T-helper 1 cell (primary cell): ENCODE measurements around the gene CD300E.
"Not testable (repeated sequence)": the region's sequence is repeated elsewhere in the genome, so short reads cannot be mapped to it uniquely, and the experiment has no call there.

ENCODE experiments used
- DNase-seq, 5 donors: peaks; one replicate each; pipeline ENCODE4 v3.0.0-alpha.2; 2012 to 2020
- total RNA-seq, 4 donors: gene quantifications; one replicate each; lab custom pipeline; 2026; lab: John Stamatoyannopoulos, UW

CD300E gene, protein sequence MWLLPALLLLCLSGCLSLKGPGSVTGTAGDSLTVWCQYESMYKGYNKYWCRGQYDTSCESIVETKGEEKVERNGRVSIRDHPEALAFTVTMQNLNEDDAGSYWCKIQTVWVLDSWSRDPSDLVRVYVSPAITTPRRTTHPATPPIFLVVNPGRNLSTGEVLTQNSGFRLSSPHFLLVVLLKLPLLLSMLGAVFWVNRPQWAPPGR
- 0 to 0.15 (median 0.06) reads per million in 4 donors for total RNA-seq

- no peak for DNase-seq
Observed at GRCh38 chr17:74623693-74624093, at the start of gene CD300E. TSS of gene CD300E (minus strand) at chr17:74623738. CDS start at chr17:74623621, 117 bp downstream.

DNA sequence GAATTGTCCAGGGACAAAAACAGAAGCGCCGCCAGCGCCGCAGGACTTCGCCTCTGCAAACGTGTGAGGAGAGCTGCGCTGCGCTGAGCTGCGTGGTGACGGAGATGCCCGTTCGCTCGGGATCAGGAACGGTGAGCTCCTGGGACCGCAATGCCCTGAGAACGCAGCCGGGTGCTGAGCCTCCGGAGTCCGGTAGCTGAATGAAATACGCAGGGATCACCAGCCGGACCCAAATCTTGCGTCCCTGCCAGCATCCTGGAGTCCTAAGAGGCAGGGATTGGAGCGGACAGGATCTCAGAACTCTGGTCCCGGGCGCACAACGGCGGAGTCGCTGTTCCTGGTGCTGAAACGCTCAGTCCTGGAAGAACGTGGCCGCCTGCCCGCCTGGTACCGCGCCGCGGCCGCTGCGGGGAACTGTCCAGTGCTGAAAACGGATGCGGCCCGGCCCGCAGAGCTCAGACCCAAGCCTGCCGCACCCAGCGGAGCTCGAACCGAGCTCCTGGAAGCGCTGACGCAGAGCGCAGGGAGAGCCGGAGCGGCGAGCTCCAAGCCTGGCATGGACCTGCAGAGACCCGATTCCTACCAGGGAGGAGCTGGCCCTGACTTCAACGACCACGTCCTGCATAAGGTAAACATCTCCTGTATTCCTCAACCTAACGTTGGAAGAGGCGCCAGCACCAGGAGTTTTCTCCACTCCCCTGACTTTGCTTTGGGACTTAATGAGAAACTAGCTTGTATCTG is 47.7 kb upstream of the CD300E start:
- peak; percentile 52 to 75 (median 65) for DNase-seq

- no peak for DNase-seq
Observed at GRCh38 chr17:74670329-74670728, 46.8 kb upstream of the CD300E start.

GRCh38 chr17:74663561-74663960 is 40.0 kb upstream of the CD300E start:
- DNase-seq, result no peak

- no peak for DNase-seq
Observed at GRCh38 chr17:74659889-74660288, 36.4 kb upstream of the CD300E start.

- DNase-seq, result no peak
Observed at GRCh38 chr17:74658620-74659019, 35.1 kb upstream of the CD300E start.

DNA sequence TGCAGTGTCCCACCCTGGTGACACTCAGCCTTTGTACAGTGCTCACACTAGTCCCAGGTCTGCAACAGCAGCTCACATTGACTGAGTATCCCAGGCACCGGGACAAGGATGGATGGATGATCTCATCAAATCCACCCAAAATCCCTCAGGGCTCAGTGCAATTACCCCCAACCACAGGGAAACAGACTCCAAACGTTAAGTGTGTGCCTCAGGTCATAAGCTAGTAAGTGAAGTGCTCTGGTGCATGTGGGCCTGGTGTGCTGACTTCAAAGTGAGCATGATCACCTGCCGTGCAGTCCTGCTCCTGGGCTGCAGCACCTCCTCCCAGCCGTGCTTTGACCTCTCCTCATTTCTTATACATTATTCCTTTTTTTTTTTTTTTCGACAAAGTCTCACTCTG is 31.2 kb upstream of the CD300E start:
- no peak for DNase-seq

- DNase-seq, result no peak
Observed at GRCh38 chr17:74652020-74652419, 28.5 kb upstream of the CD300E start.

DNA sequence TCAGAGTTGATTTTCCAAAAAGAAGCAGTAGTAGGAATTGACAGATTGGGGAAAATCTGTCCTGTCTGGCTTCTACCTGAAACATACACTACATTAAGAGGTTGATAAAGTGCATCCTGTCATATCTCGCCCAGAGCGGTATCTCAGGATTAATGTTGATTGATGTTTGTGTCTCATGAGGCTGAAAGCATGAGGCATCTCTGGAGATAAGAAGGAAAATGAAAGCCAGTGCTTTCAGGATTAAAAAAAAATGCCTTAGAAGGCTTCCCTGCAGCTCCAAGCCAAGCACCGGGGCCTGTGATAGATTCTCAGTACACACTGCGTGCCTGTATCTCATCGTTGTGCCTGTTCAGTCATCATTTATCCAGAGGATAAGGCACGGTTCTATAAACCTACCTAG is 26.4 kb upstream of the CD300E start:
- no peak for DNase-seq

DNA sequence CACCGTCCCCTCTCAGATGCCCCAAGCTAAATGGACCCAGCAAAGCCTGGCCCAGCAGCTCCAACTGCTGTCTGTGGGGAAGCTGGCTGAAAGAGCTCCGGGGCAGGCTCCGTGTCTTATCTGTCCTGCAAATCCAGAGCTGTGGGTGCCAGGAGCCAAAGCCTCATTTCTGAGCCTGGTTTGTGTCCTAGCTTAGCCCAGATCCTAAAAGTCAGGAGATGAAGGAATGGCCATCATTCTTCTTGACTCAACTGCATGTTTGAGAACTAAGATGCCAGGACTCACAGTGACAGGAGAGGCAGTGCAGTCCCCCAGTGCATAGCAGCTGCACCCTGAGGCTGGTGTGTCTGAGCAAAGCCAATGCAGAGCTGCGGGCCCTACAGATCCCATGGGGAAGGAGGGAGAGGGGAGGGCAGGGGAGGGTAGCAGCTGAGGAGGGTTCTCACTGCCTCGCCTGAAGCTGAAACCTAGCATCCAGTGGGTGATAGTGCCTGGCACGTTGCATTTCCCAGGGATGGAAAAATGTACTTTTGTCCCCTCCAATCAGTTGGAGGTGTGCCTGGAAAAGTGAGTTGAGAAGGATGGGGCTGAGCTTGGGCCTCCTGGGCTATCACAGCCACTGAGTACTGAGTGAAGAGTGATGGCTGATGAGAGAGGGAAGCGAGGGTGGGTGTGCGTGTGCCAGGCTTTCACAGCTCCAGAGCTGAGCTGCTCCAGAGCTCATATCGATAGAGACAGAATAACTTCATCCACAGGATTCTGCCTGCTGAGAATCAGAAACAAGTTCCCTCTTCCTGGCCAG is 24.5 kb upstream of the CD300E start:
- DNase-seq, result no peak

DNA sequence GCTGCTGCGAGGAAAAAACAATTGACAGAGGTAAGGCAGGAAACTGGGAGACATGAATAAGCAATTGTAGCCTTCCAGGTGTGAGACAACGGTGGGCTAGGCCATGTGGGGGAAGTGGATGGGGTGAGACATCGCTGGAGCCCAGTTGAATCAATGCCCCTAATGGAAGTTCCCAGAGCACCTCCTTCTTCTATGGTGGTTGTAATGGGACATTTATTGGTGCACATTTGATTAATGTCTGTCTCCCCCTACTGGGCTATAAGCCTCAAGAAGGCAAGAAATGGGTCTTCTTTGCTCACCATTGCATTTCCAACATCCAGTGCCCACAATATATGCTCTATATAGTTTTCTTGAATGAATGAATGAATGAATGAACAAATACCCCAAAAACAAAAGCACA is 22.7 kb upstream of the CD300E start:
- DNase-seq, result peak in 1 of 5 donors; percentile 28

- DNase-seq, result no peak
Observed at GRCh38 chr17:74645010-74645409, 21.5 kb upstream of the CD300E start.

GRCh38 chr17:74644419-74644818 is 20.9 kb upstream of the CD300E start:
- no peak for DNase-seq

DNA sequence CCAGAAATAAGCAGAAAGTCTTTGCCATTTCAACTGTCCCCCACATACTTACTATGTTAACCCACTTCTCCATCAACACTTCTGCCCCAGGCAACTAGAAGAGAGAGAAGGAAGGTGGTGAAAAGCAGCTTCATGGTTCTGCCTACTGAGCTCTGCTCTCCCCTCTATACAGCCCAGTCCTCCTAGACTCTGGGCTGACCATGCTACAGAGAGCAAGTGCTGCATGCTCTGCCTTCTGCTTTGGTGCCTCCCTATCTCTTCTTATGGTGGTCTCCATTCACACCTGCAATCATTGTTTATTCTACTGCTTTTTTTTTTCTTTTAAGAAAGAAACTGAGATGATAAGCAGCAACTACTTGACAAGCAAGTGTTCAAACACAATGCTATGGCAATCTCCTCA is 20.3 kb upstream of the CD300E start:
- DNase-seq, result no peak

- DNase-seq, result no peak
Observed at GRCh38 chr17:74642995-74643394, 19.5 kb upstream of the CD300E start.

GRCh38 chr17:74642556-74642955 is 19.0 kb upstream of the CD300E start:
- no peak for DNase-seq

DNA sequence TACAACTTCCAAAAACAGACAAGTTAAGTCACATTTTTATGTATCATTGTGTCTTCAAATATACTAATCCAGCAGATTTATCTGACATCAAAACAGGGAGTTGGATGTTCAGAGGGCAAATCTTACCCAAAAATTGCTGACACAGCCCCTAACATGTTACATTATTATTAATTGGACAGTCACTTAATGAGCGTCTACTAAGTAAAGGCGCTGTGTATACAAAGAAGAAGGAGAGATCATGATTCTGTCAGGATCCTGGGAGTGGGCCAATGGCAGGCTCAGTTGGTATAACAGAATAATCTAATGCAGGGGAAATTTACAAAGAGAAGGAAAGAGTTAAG is 18.4 kb upstream of the CD300E start:
- DNase-seq, result no peak

GRCh38 chr17:74641224-74641957 is 17.9 kb upstream of the CD300E start:
- no peak for DNase-seq

GRCh38 chr17:74639704-74640151 is 16.2 kb upstream of the CD300E start:
- peak in 1 of 5 donors; percentile 61 for DNase-seq

GRCh38 chr17:74637926-74638325 is 14.4 kb upstream of the CD300E start:
- DNase-seq, result no peak

DNA sequence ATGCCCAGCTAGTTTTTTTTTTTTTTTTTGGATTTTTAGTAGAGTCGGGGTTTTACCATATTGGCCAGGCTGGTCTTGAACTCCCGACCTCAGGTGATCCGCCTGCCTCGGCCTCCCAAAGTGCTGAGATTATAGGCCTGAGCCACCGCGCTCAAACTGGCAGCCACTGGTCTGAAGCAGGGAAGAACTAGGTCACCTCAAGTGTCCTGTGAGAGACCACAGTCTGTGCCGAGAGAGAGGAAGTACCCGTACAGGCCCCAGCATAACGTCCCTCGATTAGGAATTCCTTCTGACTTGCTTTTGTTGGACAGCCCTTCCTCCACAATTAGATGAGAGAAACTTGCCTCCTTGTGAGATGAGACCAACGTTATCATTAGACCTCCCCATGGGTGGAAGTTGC is 13.7 kb upstream of the CD300E start:
- DNase-seq, result no peak

DNA sequence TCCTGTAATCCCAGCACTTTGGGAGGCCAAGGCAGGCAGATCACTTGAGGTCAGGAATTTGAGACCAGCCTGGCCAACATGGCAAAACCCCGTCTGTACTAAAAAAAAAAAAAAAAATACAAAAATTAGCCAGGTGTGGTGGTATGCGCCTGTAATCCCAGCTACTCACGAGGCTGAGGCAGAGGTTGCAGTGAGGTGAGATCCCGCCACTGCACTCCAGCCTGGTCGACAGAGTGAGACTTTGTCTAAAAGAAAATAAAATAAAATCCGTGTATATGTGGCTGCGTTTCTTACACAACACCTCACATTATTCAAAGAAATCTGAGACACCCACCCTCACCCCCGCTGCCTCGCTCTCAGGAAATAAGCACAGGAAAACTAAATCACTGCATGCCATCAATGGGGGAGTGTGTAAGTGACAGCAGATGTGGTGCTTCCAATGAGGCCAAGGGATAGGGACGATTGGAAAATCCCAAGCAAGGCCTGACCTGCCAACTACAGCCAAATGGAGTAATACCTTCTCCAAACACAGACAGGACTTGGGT is 13.1 kb upstream of the CD300E start:
- DNase-seq, result not testable (repeated sequence)

DNA sequence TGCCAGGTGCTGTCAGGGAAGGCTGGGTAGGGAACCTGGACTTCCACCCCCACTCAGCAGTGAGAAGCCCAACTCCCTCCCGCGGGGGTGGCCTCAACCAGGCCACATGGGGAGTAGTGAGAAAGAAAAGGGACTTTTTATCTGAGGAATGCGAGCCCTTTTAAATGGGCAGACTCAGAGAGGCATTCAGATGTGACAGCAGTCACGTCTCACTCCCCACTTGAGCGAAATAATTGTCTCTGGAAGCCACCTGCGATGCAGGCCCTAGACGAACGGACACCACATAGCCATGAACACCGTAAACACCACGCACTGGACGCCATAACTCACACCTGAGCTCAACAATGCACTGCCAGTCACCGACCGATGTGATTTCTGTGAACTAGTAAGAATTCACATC is 11.9 kb upstream of the CD300E start:
- DNase-seq, result no peak
